GM23248 (cell line): ENCODE results near the gene EFCAB8. TPM values are rescaled to one million over a fixed set of nuclear protein-coding genes. Genes with fewer than 3 reads are reported as not detected.

Experiments used
- DNase-seq: peaks from one replicate; pipeline ENCODE4 v3.0.0-alpha.2; 2015
- H2AFZ ChIP-seq: fragments of 200-600 bp; sonication (generic); 2 replicates; pipeline ENCODE4 v1.6.1; 2016; ENCODE audit warnings: antibody characterized with exemption
- H3F3A ChIP-seq: fragments of 200-600 bp; sonication (generic); 2 replicates; pipeline ENCODE4 v1.6.1; 2016; ENCODE audit warnings: mild to moderate bottlenecking, antibody characterized with exemption, mixed run types; ENCODE audit not compliant: insufficient read depth
- H3K27ac ChIP-seq: fragments of 200-600 bp; sonication (generic); 2 replicates; pipeline ENCODE4 v1.5.1; 2016; ENCODE audit warnings: mild to moderate bottlenecking
- H3K27me3 ChIP-seq: fragments of 200-600 bp; sonication (generic); replicated peaks from 2 replicates; pipeline ENCODE4 v1.6.1; 2016; ENCODE audit warnings: mild to moderate bottlenecking; ENCODE audit not compliant: insufficient read depth
- H3K36me3 ChIP-seq: fragments of 200-600 bp; sonication (generic); 2 replicates; pipeline ENCODE4 v1.6.1; 2016; ENCODE audit warnings: low read depth, mild to moderate bottlenecking
- H3K4me1 ChIP-seq: fragments of 200-600 bp; sonication (generic); 2 replicates; pipeline ENCODE4 v1.6.1; 2016; ENCODE audit warnings: mild to moderate bottlenecking; ENCODE audit not compliant: insufficient read depth
- H3K4me2 ChIP-seq: fragments of 200-600 bp; sonication (generic); one replicate; pipeline ENCODE4 v1.6.1; 2016; ENCODE audit warnings: mild to moderate bottlenecking; ENCODE audit not compliant: unreplicated experiment
- H3K4me3 ChIP-seq: fragments of 200-600 bp; sonication (generic); 2 replicates; pipeline ENCODE4 v1.5.1; 2016; ENCODE audit warnings: mild to moderate bottlenecking
- H3K79me2 ChIP-seq: fragments of 200-600 bp; sonication (generic); 2 replicates; pipeline ENCODE4 v1.6.1; 2016; ENCODE audit warnings: mild to moderate bottlenecking; ENCODE audit not compliant: insufficient read depth
- H3K9ac ChIP-seq: fragments of 200-600 bp; sonication (generic); 2 replicates; pipeline ENCODE4 v1.6.1; 2016; ENCODE audit warnings: mild to moderate bottlenecking
- H3K9me2 ChIP-seq: fragments of 200-600 bp; sonication (generic); 2 replicates; pipeline ENCODE4 v1.6.1; 2016; ENCODE audit warnings: mixed run types, mild to moderate bottlenecking, moderate library complexity; ENCODE audit not compliant: insufficient read depth
- H3K9me3 ChIP-seq: fragments of 200-600 bp; sonication (generic); one replicate; pipeline ENCODE4 v1.6.1; 2017; ENCODE audit warnings: low read depth
- H4K20me1 ChIP-seq: fragments of 200-600 bp; sonication (generic); 2 replicates; pipeline ENCODE4 v1.6.0; 2016; ENCODE audit not compliant: insufficient read depth
- EZH2 ChIP-seq: fragments of 200-600 bp; sonication (generic); IDR thresholded peaks from 2 replicates; pipeline ENCODE4 v1.6.1; 2018; ENCODE audit warnings: antibody characterized with exemption, mild to moderate bottlenecking; ENCODE audit not compliant: insufficient read depth, poor library complexity, severe bottlenecking
- EZH2phosphoT487 ChIP-seq: fragments of 200-600 bp; sonication (generic); IDR thresholded peaks from 2 replicates; pipeline ENCODE4 v1.6.1; 2018; ENCODE audit warnings: antibody characterized with exemption, moderate library complexity, mild to moderate bottlenecking, low read depth; ENCODE audit not compliant: insufficient read depth
- whole genome bisulfite sequencing, 2 experiments: methylation state at CpG; one replicate each; pipeline ENCODE4 v1.1.6; 2015 to 2017; ENCODE audit warnings: low lambda C conversion rate in 2 of 2, low coverage in 1 of 2; ENCODE audit errors: missing lambda C conversion rate in 2 of 2; 5-methylcytosine and 5-hydroxymethylcytosine counted together
- in situ Hi-C: fragments of 300-500 bp; cut with MboI; formaldehyde crosslinking; loops from 2 replicates; pipeline ENCODE4 v1.15.0; 2020
- polyA plus RNA-seq: library from polyadenylated mRNA; unstranded; fragments of >200 nt; fragmentation: Nextera tagmentation; extraction: Ambion mirVana; gene quantifications from 2 replicates; pipeline ENCODE4 v1.2.1, GENCODE V29; 2016
- total RNA-seq: library from RNA; depleted of rRNA; stranded (reverse); fragments of >200 nt; shearing (Covaris generic); gene quantifications from 2 replicates; pipeline ENCODE4 v1.2.3, GENCODE V29; 2014

The EFCAB8 gene
- total and polyA plus RNA-seq, 2 experiments from 2014 or later, result not detected

DNA sequence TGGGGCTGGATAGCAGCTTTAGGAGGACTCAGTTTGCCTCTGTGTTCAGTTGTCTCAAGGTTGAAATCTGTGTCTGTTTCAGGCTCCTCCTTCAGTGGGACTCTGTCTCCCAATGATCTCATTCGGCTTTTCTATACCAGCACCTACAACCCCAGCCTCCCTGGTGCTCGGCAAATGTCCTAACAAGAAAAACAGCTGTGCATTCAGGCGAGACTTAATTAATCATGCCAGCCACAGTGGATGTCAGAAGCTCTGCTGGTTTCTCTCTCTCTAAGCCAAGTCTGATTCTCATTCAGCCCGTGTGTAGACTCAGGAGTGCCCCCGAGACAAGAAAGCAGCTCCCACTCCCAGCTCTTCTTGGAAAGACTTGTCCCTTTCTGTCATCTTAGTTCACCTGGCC is 98.7 kb downstream of the EFCAB8 start:
- no peak for DNase-seq
- Histone ChIP-seq H2AFZ (no peak overlapping the region), H3K27ac (no peak overlapping the region), H3K4me1 (no peaks in the 10 kb centered on the region), H3K4me3 (no peak overlapping the region), H4K20me1 (no peaks in the 10 kb centered on the region), H3K27me3 (peaks cover 6% of the 10 kb centered on the region; the same call in 1 of the 2 replicates), H3K79me2 (no peaks in the 10 kb centered on the region), H3K4me2 (no peak overlapping the region), H3K9me3 (no peaks in the 10 kb centered on the region), H3K36me3 (no peaks in the 10 kb centered on the region), H3K9ac (no peak overlapping the region), H3K9me2 (no peaks in the 10 kb centered on the region), H3F3A (no peaks in the 10 kb centered on the region)
- WGBS, 2 experiments, result 23 to 42% methylated on average over 5 of the region's 5 CpGs
- in situ Hi-C loops, result no loop called here
- no peak for TF ChIP-seq EZH2phosphoT487
- no peak for TF ChIP-seq EZH2

DNA sequence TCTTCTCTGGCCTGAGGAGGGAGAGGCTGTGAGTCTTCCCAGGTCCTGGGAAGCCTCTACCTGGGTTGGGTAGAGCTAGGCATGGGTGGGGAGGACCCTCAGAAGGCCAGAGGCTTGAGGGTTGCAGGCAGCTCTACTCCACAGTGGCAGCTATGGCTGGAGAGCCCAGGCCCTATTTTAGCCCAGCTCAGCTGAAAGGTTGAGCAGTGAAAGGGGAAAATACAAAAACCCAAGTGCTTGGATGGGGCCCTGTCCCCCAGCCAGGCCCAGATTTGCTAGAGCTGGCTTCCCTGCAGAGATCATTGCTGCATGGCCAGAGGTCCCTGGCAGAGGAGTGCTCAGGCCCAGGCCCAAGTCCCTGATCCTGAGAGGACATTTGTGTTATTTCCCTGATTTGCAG is 99.9 kb downstream of the EFCAB8 start:
- DNase-seq, result no peak
- Histone ChIP-seq H3K4me1 (no peaks in the 10 kb centered on the region), H3K27ac (no peak overlapping the region), H3K4me2 (no peak overlapping the region), H2AFZ (no peak overlapping the region), H3K79me2 (no peaks in the 10 kb centered on the region), H3K4me3 (no peak overlapping the region), H3K9ac (no peak overlapping the region), H3K27me3 (peaks cover 3% of the 10 kb centered on the region; the same call in 1 of the 2 replicates), H4K20me1 (no peaks in the 10 kb centered on the region), H3K9me3 (no peaks in the 10 kb centered on the region), H3F3A (no peaks in the 10 kb centered on the region), H3K9me2 (no peaks in the 10 kb centered on the region), H3K36me3 (no peaks in the 10 kb centered on the region)
- TF ChIP-seq EZH2 (no peak), EZH2phosphoT487 (no peak)
- in situ Hi-C loops, result no loop called here

DNA sequence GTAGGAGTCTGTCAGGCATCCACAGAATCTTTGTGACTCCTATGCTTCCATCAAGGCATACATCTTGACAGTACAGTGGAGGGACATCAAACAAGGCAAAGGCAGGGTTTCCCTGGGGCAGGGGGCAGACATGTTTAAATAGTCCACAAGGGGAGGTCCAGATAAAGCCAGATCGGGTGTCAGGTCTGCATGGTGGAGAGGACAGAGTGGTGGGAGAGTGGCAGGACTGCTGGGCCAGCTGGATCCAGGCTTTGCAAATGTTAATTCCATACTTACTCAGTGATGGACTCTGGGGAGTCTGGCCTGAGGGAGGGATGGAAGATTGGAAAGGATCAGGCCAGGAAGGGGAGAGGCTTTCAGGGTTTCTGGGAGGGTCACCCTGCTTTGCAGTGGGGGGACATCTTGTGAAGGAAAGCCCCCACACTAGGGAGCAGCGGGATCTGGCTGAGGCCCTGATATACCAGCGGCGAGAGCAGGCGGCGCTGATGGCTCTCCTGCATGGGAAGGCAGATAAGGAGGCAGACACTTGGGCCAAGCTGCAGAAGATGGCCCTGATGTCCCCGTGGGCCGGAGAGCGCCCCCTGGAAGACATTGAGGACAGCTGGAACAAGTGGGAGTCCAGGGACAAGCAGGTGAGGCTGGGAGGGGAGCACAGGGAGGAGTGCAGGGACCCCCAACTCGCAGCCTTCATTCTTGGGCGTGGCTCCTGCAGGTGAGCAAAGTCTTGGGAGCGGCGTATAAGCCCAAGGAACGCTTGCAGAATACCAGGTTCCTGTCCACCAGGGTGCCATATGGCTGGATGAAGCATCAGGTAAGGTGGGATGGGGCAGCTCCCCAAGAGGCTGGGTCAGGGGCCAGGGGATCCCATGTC is 100.9 kb downstream of the EFCAB8 start:
- H3K79me2 ChIP-seq, result no peaks in the 10 kb centered on the region
- H3K9me3 ChIP-seq, result no peaks in the 10 kb centered on the region
- no peaks in the 10 kb centered on the region for H4K20me1 ChIP-seq
- in situ Hi-C loops, result no loop called here
- H3K4me3 ChIP-seq, result no peak overlapping the region
- no peak overlapping the region for H3K27ac ChIP-seq
- peaks cover 13% of the 10 kb centered on the region for H3K27me3 ChIP-seq
- WGBS, 2 experiments, result 48 to 49% methylated on average over 14 of the region's 14 CpGs
- no peaks in the 10 kb centered on the region for H3K36me3 ChIP-seq
- TF ChIP-seq EZH2phosphoT487, result no peak
- TF ChIP-seq EZH2, result no peak
- H3F3A ChIP-seq, result no peaks in the 10 kb centered on the region
- no peak for DNase-seq
- H3K9me2 ChIP-seq, result no peaks in the 10 kb centered on the region
- no peak overlapping the region for H3K9ac ChIP-seq
- H3K4me1 ChIP-seq, result no peaks in the 10 kb centered on the region
- H2AFZ ChIP-seq, result no peak overlapping the region
- H3K4me2 ChIP-seq, result no peak overlapping the region

DNA sequence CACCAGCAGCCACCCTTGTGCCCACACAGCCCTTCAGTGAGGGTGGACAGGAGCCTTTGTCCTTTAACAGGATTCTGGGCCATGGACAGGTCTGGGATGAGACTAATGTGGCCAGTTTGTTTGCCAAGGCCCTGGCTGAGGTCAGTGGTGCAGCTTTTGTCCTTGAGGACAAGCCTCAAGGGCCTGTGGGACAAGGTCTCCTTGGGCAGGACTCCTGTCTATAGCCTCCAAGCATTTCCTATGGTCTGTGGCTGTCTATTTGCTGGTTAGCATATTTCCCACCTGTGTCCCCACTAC is 101.4 kb downstream of the EFCAB8 start:
- Histone ChIP-seq H3K9me3 (no peaks in the 10 kb centered on the region), H4K20me1 (no peaks in the 10 kb centered on the region), H3K9me2 (no peaks in the 10 kb centered on the region), H3K36me3 (no peaks in the 10 kb centered on the region), H3K4me1 (no peaks in the 10 kb centered on the region), H3K9ac (no peak overlapping the region), H3F3A (no peaks in the 10 kb centered on the region), H2AFZ (no peak overlapping the region), H3K4me3 (no peak overlapping the region), H3K4me2 (no peak overlapping the region), H3K79me2 (no peaks in the 10 kb centered on the region), H3K27ac (no peak overlapping the region), H3K27me3 (peaks cover 18% of the 10 kb centered on the region)
- DNase-seq, result no peak
- no peak for TF ChIP-seq EZH2phosphoT487
- TF ChIP-seq EZH2, result no peak
- in situ Hi-C loops, result no loop called here
